ENCODE measurements around the gene SSU72. TPM values are rescaled to one million over a fixed set of nuclear protein-coding genes. Genes with fewer than 3 reads are reported as not detected.
A peak's percentile ranks its signal among the peaks of the same experiment; 100 is the strongest.

SSU72 gene
- total RNA-seq = 54.7 TPM

DNA sequence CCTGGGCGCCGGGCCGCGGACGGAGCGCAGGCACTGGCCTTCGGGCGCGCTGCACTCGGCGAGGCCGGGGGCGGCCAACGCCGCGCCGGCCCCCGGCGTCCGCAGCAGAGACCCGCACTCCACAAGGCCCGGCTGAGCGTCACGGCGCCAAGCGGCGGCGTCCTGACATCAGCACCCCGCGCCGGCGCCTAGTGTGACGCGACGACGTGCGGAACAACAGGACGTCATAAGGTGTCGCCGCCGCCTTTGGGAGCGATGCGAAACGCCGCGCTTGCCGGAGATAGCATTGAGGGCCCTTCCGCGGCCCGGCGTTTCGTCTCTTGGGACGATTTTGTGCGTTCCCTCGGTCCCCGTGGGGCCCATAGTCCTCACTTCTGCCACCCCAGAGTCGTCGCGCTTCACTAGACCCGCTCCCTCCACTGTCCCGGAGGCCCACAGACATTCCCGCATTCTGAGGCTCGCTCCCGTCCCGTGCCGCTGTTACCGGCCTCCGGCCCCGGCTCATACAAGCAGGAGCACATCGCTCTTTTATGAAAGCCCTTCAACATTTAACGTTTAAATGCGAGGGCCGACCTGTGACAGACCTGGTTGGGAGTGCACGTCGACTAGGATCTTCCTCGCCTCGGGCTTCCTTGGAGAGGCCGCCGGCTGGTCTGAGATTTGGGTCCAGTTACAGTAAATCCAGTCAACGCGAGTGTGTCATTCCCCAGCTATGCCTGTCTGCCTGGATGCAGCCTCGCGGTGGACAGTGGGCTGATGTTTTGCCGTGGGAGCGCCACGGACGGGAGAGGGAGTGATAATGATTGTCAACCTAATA is at the start of gene SSU72:
Gene SSU72, minus strand, starts transcription at position 143 of the 817 bp plus-strand sequence. CDS start 306 bp downstream, outside the sequence.
- peak; percentile 93 to 96 (median 95) for DNase-seq (ENCODE audit: low read depth in 2 of 3, low spot score in 2 of 3)

DNA sequence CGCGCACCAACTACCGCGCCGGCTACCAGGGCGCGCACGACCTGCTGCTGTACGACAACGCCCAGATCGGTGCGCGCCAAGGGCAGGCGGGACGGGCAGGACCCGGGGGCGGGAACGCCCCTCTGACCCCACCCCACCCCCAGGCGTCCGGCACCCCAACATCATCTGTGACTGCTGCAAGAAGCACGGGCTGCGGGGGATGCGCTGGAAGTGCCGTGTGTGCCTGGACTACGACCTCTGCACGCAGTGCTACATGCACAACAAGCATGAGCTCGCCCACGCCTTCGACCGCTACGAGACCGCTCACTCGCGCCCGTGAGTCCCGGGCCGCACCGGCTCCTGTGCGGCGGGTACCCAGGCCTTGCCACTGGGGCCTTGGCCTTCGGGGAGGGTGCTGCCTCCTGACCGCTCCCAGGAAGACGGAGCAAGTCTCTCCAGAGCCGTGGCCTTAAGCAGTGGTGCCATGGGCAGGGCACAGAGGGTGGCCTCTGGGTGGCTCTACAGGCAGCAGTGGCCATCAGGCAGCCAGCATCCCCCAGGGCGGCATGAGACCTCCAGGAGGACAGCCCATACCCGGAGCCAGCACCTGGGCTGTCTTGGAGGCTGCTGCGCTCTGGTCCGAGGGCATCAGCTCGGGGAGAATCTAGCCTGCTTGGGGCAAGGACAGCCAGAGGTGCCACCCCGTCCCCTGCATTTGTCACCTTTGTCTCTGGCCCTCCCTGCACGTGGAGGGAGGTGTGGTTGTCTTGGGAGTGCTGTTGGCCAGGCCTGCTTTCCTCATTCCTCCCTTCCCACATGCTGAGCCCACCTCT is 49.2 kb upstream of the SSU72 start:
- no peak for DNase-seq (ENCODE audit: low read depth in 2 of 3, low spot score in 2 of 3)

DNA sequence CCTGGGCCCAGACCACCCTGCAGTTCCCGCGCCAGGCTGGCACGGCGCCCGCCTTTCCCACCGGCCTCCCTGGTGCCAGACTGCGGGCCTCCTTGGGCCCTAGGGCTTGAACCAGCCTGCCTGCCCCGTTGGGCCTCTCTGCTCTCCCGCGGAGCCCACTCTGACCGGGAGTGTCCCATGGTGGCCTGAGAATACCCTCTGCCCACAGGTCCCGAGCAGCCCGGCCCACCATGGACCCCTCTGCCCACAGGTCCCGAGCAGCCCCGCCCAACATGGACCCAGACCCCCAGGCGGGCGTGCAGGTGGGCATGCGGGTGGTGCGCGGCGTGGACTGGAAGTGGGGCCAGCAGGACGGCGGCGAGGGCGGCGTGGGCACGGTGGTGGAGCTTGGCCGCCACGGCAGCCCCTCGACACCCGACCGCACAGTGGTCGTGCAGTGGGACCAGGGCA is 48.5 kb upstream of the SSU72 start:
- DNase-seq (ENCODE audit: low read depth in 2 of 3, low spot score in 2 of 3) = no peak

DNA sequence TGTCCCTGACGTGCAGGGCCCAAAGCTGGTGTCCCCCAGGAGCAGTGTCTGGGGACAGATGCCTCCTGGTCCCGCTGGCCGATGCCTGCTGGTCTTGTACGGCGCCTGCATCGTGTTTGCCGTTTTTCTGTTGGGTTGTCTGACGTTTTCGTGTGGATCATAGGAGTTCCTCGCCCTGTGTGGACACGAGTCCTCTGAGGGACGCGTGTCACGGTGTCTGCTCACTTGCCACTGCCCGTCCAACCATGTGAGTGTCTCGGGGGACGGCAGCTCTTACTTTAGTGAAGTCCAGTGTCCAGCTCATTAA is 48.1 kb upstream of the SSU72 start:
- no peak for DNase-seq (ENCODE audit: low read depth in 2 of 3, low spot score in 2 of 3)

DNA sequence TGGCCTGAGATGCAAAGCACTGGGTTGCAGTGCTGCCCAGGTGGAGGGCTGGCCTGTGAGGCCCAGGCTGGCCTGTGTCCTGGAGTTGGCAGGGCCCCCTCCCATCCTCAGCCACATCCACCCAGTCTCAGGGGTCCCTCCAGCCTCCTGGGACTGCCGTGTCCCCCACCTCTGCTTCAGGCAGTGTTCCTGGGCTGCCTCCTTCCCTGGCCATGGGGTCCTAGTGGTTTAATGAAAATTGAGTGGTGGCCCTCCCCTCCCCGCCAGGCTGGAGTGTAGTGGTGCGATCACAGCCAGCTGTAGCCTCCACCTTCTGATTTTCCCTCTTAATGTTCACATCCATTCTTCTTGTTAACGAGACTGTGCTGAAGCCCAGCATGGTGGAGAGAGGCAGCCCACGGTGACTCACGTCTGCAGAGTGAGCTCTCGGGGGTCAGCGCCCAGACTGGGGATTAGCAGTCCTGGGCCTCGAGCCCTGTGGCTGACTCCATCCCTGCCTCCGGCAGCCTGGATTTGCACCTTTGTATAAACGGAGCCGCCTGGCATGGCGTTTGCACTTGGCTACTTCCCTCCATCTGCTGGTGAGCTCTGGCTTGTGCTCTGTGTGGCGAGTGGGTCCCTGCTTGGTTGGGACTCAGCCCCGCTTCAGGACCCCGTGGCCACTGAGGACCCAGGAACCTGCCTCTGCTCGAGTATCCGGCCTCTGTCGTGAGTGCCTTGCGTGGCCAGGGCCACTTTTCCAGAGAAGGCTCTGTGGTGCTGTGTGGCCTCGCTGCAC is 47.5 kb upstream of the SSU72 start:
- DNase-seq (ENCODE audit: low read depth in 2 of 3, low spot score in 2 of 3) = no peak

DNA sequence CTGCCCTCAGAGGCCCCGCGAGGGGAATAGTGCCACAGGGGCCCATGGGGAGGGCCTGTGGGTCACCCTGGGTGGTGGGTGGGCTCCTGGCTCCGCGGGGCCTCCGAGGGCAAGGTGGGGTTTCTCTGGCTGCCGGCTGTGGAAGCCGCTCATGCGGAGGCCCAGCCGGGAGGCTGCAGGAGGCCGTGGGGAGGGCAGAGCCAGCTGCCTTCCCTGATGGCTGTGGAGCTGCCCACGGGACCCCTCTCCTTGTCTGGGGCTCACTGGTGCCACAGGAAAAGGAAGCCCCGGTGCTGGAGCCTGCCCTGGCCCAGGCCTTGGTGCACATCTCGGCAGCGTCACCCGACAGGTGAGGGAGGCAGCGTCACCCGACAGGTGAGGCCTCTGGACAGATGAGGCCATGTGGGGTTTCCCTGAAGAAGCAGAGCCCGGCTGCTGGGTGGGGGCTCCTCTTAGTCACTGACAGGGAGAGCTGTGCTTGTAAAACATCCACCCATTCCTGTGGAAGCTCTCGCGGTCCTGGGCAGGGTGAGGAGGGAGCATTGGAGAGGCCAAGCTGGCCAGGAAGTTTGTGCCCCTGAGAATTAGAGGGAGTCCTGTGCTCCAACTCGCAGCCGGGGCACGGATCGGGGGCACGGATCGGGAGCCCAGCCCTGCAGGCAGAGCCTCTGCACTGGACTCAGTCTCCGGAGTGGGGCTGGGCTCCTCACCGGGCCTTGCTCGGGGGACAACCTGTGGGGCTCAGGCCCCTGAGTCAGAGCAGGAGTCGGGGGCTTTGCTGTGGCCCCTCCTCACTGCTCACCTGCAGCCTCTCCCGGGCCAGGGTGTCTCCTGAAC is 46.7 kb upstream of the SSU72 start:
- no peak for DNase-seq (ENCODE audit: low read depth in 2 of 3, low spot score in 2 of 3)

DNA sequence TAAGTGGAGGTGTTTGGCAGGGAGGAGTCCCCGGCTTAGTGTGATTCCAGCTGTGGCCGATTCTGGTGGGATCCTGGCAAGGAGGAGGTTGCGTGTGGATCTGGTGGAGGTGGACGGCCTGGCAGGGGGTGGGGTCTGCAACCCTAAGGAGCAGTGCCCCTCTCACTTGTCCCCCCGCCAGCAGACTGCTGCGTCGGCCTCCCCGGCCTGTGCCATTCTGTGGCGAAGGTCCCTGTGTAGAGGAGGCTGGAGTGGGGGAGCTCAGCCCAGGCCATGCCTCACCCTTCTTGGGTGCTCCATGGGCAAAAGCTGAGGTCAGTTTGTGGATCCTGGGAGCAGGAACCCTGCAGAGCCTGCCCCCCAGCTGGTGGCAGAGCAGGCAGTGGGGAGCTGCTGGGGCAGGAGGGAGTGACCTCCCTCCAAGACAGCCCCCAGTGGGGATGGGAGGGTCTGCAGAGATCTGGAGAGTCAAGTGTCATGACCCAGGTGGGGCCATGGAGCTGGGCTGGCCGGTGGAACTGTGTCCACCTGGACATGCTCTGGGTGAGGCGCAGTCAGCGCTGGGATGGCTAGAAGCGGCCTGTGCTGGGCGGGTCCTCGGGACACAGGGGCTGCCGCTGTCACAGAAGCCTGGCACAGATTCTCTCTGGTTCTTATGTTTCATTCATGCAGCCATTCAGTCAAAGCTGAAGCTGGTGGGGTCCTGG is 45.9 kb upstream of the SSU72 start:
- DNase-seq (ENCODE audit: low read depth in 2 of 3, low spot score in 2 of 3) = no peak

DNA sequence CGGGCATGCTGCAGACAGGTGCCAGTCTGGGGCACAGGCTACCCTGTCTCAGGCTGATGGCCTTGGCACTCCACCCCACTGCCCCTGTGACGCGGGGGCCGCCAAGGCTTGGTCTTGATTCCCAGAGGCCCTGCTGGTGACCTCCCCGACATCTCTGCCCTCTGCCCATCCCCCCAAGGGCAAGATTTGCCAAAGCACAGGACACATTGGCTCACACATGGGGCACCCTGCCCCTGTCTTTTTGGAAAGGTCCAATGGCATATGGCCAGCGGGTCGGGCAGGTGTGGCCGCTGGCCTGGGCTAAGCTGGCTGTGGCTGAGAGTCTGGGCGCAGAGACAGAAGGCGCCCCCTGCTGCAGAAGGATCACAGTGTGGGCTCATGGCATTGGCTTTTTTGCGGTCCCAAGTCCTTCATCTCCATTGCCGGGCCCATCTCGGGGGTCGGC is 45.3 kb upstream of the SSU72 start:
- DNase-seq (ENCODE audit: low read depth in 2 of 3, low spot score in 2 of 3) = no peak

DNA sequence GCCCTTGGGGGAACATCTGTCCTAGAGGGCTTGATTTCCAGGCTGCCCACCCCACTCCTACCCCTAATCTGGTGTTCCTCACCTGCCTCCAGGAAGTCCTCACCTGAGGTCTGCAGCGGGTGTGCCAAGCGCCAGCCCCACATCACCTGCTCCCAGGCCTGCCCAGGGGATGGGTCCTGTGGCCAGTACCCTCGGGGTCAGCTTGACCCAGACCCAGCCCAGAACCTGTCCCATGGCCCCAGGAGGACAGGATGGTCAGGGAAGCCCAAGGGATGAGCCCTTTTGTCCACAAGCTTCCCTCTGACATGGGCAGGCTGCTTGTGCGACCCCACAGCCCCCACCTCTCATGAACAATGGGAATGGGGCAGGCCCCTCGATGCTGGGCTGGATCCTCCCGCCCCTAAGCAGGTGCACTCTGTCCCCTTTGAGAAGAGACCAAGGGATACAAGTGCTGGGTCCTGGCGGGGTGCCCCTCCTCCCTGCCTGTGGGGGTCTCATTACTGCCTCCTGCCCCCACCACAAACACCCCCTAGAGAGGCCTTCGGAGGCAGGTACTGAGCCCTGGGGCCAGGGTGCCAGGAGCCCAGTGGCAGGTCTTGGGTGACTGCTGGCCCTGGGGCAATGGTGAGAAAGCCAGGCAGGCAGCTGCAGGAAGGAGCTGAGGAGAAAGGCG is 43.9 kb upstream of the SSU72 start:
- no peak for DNase-seq (ENCODE audit: low read depth in 2 of 3, low spot score in 2 of 3)

DNA sequence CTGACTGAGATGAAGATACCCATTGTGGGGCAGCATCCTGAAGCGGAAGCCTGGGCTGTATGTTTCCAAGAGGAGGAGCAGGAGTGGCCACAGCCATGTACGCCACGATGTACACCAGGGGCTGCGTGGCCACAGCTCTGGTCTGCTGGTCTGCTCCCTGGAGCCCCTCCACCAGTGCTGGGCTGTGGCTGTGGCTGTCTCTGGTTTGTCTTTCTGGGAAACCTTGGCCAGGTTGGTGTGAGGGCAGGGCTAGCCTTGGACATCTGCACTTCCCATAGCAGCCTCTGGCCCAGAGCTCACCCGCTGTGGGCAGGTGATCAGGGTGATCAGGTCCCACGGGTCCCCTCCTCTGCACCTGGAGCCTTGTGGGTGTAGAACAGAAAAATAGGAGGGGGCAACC is 43.3 kb upstream of the SSU72 start:
- DNase-seq (ENCODE audit: low read depth in 2 of 3, low spot score in 2 of 3) = no peak

DNA sequence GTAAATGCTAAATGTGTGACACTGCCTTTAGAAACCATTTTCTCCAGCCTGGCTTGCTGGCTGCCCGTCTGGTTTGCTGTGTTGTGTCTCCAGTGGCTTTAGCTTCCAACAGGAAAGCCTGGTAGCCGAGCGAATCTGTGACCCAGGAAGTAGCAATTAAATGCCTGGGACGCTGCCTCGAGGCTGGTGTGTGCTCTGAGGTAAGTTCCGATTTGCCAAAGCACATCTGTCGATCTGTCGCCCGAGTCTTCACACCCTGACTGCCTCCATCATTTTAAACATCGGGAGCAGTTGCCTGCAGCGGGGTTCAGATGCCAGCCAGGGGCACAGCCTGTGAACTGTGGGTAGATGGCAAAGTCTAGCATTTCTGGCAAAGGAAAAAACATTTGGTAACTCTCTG is 42.9 kb upstream of the SSU72 start:
- no peak for DNase-seq (ENCODE audit: low read depth in 2 of 3, low spot score in 2 of 3)

DNA sequence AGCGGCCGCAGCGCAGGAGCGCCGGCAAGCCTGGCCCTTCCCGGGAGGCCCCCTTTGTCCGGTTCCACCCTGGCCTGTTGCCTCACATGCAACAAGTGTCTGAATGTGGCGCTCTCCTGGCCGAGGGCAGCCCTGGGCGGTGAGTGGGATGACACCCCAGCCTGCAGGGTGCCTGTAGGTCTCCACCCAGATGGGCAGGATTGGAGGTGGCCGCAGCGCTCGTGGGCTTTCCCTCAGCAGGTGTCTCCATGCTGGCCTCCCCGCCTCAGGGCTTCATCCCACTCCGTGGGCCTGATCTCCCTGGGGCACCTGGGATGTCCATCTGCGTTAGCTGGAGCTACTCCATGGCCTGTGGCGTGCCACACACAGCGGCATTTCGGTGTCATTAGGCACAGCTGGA is 42.2 kb upstream of the SSU72 start:
- no peak for DNase-seq (ENCODE audit: low read depth in 2 of 3, low spot score in 2 of 3)

DNA sequence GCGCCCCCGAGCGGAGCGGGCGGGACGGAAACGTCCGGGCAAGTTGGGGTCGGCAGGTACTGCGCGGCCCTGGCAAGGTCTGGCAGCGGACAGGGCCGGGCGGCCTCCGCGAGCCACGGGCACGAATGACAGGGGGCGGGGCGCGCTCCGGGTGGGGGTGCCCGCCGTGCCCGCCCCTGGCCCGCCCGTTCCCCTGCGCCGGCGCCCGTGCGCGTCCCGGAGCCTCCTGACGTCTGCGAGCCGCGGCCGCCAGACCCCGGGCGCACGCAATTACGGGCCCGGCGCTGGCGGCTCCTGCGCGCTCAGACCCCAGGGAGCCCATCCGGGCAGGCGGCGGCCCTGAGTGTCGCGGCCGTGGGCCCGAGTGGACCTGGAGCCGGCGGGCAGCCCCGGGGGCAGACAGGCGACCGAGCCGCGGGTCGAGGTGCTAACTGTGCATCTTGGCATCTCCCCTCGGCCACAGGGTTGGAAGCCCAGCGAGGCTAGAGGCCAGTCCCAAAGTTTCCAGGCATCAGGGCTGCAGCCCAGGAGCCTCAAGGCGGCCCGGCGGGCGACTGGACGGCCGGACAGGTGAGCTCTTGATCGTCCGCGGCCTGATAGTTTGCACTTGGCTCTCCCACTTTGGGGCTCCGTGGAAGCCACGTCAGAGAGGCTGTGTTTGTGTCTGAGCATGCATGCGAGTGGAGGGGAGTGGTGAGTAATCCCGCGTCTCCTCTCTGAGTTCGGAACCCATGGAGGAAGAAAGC is 41.6 kb upstream of the SSU72 start:
- DNase-seq (ENCODE audit: low read depth in 2 of 3, low spot score in 2 of 3) = peak in 1 of 3 donors; percentile 27

DNA sequence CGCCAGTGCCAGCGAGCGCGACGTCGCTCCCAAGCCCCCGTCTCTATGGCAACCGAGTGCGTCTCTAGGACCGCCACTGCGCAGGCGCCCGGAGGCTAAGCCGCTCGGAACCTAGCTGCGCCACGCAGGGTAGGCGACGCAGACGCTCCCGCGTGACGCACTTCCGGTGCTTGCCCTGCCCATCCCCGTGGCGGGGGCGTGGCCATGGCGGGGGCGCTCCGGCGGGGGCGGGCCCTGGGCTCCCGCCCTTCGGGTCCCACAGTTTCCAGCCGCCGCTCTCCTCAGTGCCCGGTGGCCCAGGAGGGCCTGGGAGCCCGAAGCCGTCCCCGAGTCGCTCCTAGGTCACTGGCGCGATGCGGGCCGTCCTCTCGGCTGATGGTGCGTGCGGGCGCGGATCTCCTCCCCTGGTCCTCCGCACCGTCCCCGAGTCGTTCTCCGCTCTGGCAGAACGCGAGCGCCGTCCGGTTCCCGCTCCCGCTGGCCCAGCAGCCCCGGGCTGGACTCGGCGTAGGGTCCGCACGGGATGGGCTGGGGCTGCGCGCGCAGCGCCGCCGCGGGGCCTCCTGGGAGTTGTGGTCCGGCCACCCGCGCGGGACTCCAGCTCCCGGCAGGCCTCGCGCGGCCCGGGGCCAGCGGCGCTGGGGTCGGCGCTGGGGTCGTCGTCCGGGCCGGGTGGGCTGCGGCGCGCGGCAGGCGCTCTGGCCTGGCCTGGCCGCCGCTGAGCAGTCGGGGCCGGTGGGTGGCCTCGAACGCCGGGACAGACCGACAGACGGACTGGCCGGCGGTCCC is 40.8 kb upstream of the SSU72 start, which contains the start of gene MIB2:
Gene MIB2, plus strand, starts transcription at position 245 of the 789 bp plus-strand sequence. CDS start 7,953 bp downstream, outside the sequence.
- peak; percentile 96 to 98 (median 97) for DNase-seq (ENCODE audit: low read depth in 2 of 3, low spot score in 2 of 3)

DNA sequence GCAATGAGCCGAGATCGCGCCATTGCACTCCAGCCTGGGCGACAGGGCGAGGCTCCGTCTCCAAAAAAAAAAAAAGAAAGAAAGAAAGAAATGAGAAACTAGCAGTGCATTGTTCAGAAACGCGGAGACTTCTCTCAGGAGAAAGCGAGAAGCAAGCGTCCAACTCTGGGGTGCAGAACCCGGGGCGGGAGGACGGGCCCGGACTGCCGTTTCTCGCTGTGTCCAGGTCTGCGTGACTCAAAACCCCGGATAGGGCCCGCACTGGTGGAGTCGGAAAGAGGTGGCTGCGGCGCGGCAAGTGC is 40.2 kb upstream of the SSU72 start:
- DNase-seq (ENCODE audit: low read depth in 2 of 3, low spot score in 2 of 3) = no peak

DNA sequence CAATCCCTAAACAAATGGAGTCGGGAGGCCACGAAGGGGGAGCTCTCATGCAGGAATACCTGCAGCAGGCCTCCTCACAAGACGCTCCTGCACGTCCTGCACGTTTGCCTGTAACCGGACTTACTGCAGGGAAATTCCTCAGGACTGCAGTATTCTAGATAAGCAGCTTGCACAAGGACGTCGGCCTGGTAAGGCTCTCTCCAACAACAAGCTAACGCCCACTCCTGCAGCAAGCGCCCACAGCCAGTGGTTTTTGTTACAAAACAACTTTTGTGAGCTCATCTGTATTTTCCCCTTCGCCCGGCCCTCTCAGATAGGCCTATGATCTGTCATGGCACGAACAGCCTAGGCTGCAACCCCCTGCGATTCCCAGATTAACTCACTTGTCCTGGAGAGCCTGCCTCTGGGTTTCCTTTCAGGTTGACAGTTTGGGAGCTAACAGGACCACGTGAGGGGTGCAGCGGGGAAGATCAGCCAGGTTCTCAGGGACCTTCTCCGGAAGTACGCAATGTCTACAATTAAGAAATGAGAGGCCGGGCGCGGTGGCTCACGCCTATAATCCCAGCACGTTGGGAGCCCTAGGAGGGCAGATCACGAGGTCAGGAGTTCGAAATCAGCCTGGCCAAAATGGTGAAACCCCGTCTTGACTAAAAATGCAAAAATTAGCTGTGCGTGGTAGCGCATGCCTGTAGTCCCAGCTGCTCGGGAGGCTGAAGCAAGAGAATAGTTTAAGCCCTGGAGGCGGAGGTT is 39.7 kb upstream of the SSU72 start:
- DNase-seq (ENCODE audit: low read depth in 2 of 3, low spot score in 2 of 3) = peak in 2 of 3 donors; percentile 51 to 52

DNA sequence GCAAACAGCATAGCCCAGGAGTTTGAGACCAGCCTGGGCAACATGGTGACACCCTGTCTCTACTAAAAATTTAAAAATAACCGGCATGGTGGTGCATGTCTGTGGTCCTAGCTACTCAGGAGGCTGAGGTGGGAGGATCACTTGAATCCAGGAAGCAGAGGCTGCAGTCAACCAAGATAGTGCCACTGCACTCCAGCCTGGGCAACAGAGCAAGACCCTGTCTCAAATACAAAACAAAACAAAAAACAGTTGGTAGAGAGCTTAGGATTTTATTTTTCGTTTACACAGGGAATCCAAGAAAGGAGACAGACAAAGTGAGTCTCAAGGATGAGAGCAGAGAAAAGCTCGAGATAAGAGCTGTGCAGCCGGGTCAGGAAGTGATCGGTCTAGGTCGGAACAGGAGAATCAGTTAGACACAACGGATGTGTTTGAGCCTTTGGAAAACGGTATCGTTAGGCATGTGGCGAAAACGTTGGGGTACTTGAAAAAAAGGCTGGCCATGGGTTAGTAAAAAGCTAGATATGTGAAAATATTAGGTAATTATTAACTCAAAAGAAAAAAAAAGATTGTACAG is 38.9 kb upstream of the SSU72 start:
- DNase-seq (ENCODE audit: low read depth in 2 of 3, low spot score in 2 of 3) = no peak

All from hematopoietic multipotent progenitor cell (in vitro differentiated cells).